Vagina (tissue), 2 donors: Measurements from ENCODE around the gene SYCN.

Experiments used
- CTCF ChIP-seq, 3 experiments: fragments of 450-650 bp in 2 of 3; fragments of 200-600 bp in 1 of 3; sonication (generic) in 1 of 3; IDR thresholded peaks; one replicate each; pipeline ENCODE4 v1.5.1; 2017 to 2019; ENCODE audit warnings: antibody characterized with exemption in 3 of 3, mild to moderate bottlenecking in 2 of 3, moderate library complexity in 2 of 3
- POLR2A ChIP-seq, 2 donors: fragments of 450-650 bp; IDR thresholded peaks; one replicate each; pipeline ENCODE4 v1.6.1; 2017; ENCODE audit warnings: antibody characterized with exemption in 2 of 2, mild to moderate bottlenecking in 2 of 2, moderate library complexity in 2 of 2
- POLR2AphosphoS5 ChIP-seq, 2 donors: sonication (generic); formaldehyde crosslinking; IDR thresholded peaks; one replicate each; pipeline ENCODE4 v1.9.0; 2017; ENCODE audit warnings: antibody characterized with exemption in 2 of 2, mild to moderate bottlenecking in 2 of 2, low read depth in 1 of 2; ENCODE audit not compliant: insufficient read depth in 1 of 2

GRCh38 chr19:39195755-39196154, 8.3 kb downstream of the SYCN start:
- TF ChIP-seq CTCF (IDR thresholded peaks at IDR 0.05) (no peak), POLR2A (IDR thresholded peaks at IDR 0.05) (no peak), POLR2AphosphoS5 (IDR thresholded peaks at IDR 0.05; ENCODE audit: insufficient read depth in 1 of 2, low read depth in 1 of 2) (no peak)
